ENCODE measurements around the gene SAPCD1. TPM values are rescaled to one million over a fixed set of nuclear protein-coding genes. Genes with fewer than 3 reads are reported as not detected.
A peak's percentile ranks its signal among the peaks of the same experiment; 100 is the strongest.

SAPCD1 gene
- total RNA-seq, 1 experiment from 2014 or later, result 18.2 TPM

DNA sequence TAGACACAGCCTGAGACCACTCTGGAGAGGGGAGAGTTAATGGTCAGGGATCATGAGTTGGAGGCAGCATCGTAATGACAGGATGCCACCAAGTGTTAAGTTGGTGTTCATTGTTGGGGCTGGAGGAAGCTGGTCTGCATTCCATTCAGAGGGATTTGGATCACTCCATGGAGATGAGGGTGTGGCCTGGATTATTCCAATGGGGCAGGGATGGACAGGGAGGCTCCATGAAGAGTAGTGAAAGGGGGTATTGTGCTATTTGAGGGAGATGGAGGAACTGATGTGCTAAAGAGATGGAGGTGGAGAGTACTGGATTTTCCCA is 1.1 kb downstream of the SAPCD1 start:
- no peak for DNase-seq (ENCODE audit: low read depth, low spot score)
- ChIA-PET RAD21 (ENCODE audit: low non-redundant PET in 1 of 2, low total read pairs in 2 of 2, uncharacterized antibody in 2 of 2, unreplicated experiment in 2 of 2) (no interaction called here), POLR2A (no interaction called here), CTCF (no interaction called here)
- Histone ChIP-seq H3K79me2 (ENCODE audit: insufficient read depth, low read length) (no peaks in the 10 kb centered on the region), H3K4me3 (replicated peaks in 1 of 2; ENCODE audit: low read depth in 1 of 2, low read length in 2 of 2) (no peak overlapping the region), H3K4me2 (ENCODE audit: low read length) (peak overlapping the region; percentile 39), H2AFZ (ENCODE audit: low read depth, low read length, poor library complexity, severe bottlenecking) (no peak overlapping the region), H3K9me3 (ENCODE audit: control insufficient read depth in 1 of 2, insufficient read depth in 1 of 2, low read depth in 1 of 2, low read length in 2 of 2) (no peaks in the 10 kb centered on the region), H3K4me1 (ENCODE audit: control insufficient read depth in 1 of 2, insufficient read depth in 2 of 2, low read length in 2 of 2) (peaks cover 7 to 18% of the 10 kb centered on the region in 2 experiments; a peak in 3 of 4 replicates), H3K27ac (ENCODE audit: low read depth, low read length) (peak overlapping the region; percentile 1; the same call in 1 of the 2 replicates), H3K9me2 (ENCODE audit: insufficient read depth) (no peaks in the 10 kb centered on the region), H3K27me3 (ENCODE audit: insufficient read depth, low read length) (no peaks in the 10 kb centered on the region), H4K20me1 (ENCODE audit: insufficient read depth) (no peaks in the 10 kb centered on the region), H3K9ac (ENCODE audit: low read length) (no peak overlapping the region), H3K36me3 (ENCODE audit: control insufficient read depth in 1 of 2, insufficient read depth in 2 of 2, low read length in 2 of 2) (peaks cover 3 to 27% of the 10 kb centered on the region in 2 experiments; a peak in 2 of 4 replicates)
- TF ChIP-seq YY1 (IDR thresholded peaks at IDR 0.05; ENCODE audit: extremely low read depth, insufficient replicate concordance, low read depth, low read length) (no peak), RAD21 (IDR thresholded peaks at IDR 0.05; ENCODE audit: low read depth) (peak; percentile 25; the same call in 1 of the 2 replicates)
- BruUV-seq (replicated peaks), result no TSS peak
- peak; percentile 72 for ATAC-seq
- intact Hi-C loops (cut with micrococcal nuclease), result no loop called here

GRCh38 chr6:31764198-31764597 is 1.7 kb downstream of the SAPCD1 start:
- ATAC-seq (no peak), DNase-seq (ENCODE audit: low read depth, low spot score) (no peak)
- POLR2A ChIA-PET, result no interaction called here
- no peak overlapping the region for H3K9ac ChIP-seq (ENCODE audit: low read length)
- intact Hi-C loops (cut with micrococcal nuclease), result no loop called here
- no peak overlapping the region for H3K4me3 ChIP-seq (replicated peaks in 1 of 2; ENCODE audit: low read depth in 1 of 2, low read length in 2 of 2)
- TSS peak; percentile 39 for BruUV-seq (replicated peaks)
- H3K36me3 ChIP-seq (ENCODE audit: control insufficient read depth in 1 of 2, insufficient read depth in 2 of 2, low read length in 2 of 2), result peaks cover 3 to 22% of the 10 kb centered on the region in 2 experiments; a peak in 2 of 4 replicates
- H4K20me1 ChIP-seq (ENCODE audit: insufficient read depth), result no peaks in the 10 kb centered on the region
- peaks cover 7 to 18% of the 10 kb centered on the region in 2 experiments; a peak in 3 of 4 replicates for H3K4me1 ChIP-seq (ENCODE audit: control insufficient read depth in 1 of 2, insufficient read depth in 2 of 2, low read length in 2 of 2)
- RAD21 ChIA-PET (ENCODE audit: low non-redundant PET in 1 of 2, low total read pairs in 2 of 2, uncharacterized antibody in 2 of 2, unreplicated experiment in 2 of 2), result no interaction called here
- CTCF ChIA-PET, result no interaction called here
- TF ChIP-seq, protein P1, sequence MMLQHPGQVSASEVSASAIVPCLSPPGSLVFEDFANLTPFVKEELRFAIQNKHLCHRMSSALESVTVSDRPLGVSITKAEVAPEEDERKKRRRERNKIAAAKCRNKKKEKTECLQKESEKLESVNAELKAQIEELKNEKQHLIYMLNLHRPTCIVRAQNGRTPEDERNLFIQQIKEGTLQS (IDR thresholded peaks at IDR 0.05), result no peak
- TF ChIP-seq TCF7L2 (IDR thresholded peaks at IDR 0.05; ENCODE audit: borderline replicate concordance, extremely low read depth, insufficient read depth, insufficient read length) (no peak), CTCF (IDR thresholded peaks at IDR 0.05 in 2 of 3, conservative IDR thresholded peaks at IDR 0.05 in 1 of 3; ENCODE audit: borderline replicate concordance in 1 of 3, insufficient read depth in 1 of 3, low read depth in 2 of 3, low read length in 2 of 3) (no peak), ZBTB33 (IDR thresholded peaks at IDR 0.05; ENCODE audit: extremely low read depth, insufficient replicate concordance, low read length) (no peak), EGR1 (IDR thresholded peaks at IDR 0.05; ENCODE audit: low read depth) (no peak), EZH2phosphoT487 (IDR thresholded peaks at IDR 0.05; ENCODE audit: borderline replicate concordance) (no peak), MAX (IDR thresholded peaks at IDR 0.05) (no peak), SIN3A (IDR thresholded peaks at IDR 0.05; ENCODE audit: low read depth) (no peak), ZFX (IDR thresholded peaks at IDR 0.05) (no peak), ELF1 (IDR thresholded peaks at IDR 0.05; ENCODE audit: borderline replicate concordance, low read depth) (no peak), POLR2A (IDR thresholded peaks at IDR 0.05; ENCODE audit: borderline replicate concordance, extremely low read depth, insufficient read depth, insufficient read length) (no peak)
- H3K27ac ChIP-seq (ENCODE audit: low read depth, low read length), result no peak overlapping the region
- no peaks in the 10 kb centered on the region for H3K9me2 ChIP-seq (ENCODE audit: insufficient read depth)
- H3K79me2 ChIP-seq (ENCODE audit: insufficient read depth, low read length), result no peaks in the 10 kb centered on the region
- no peak overlapping the region for H3K4me2 ChIP-seq (ENCODE audit: low read length)
- H3K27me3 ChIP-seq (ENCODE audit: insufficient read depth, low read length), result no peaks in the 10 kb centered on the region
- H2AFZ ChIP-seq (ENCODE audit: low read depth, low read length, poor library complexity, severe bottlenecking), result no peak overlapping the region
- no peaks in the 10 kb centered on the region for H3K9me3 ChIP-seq (ENCODE audit: control insufficient read depth in 1 of 2, insufficient read depth in 1 of 2, low read depth in 1 of 2, low read length in 2 of 2)

Data from HCT116 (cell line).